Fibroblast of pulmonary artery (primary cell): ENCODE data around the gene EPHB1.

ENCODE experiments used
- DNase-seq: peaks from one replicate; pipeline ENCODE4 v3.0.0-alpha.2; 2010; ENCODE audit warnings: low read depth
- H3K4me3 ChIP-seq: replicated peaks from 2 replicates; pipeline ENCODE4 v1.5.1; 2011; ENCODE audit warnings: low read depth, mild to moderate bottlenecking, control low read depth, low read length, moderate library complexity
- CTCF ChIP-seq: IDR thresholded peaks from 2 replicates; pipeline ENCODE4 v1.5.1; 2011; ENCODE audit warnings: mild to moderate bottlenecking, control low read depth, low read length, inconsistent platforms; ENCODE audit errors: missing control alignments

Gene EPHB1

GRCh38 chr3:134807189-134807588, 12.1 kb downstream of the EPHB1 start:
- TF ChIP-seq CTCF, result no peak
- no peak overlapping the region for H3K4me3 ChIP-seq
- no peak for DNase-seq

- no peak overlapping the region for H3K4me3 ChIP-seq
- no peak for TF ChIP-seq CTCF
- DNase-seq, result no peak
Measured at GRCh38 chr3:134808835-134809234, 13.8 kb downstream of the EPHB1 start.

- no peak for TF ChIP-seq CTCF
- no peak overlapping the region for H3K4me3 ChIP-seq
- no peak for DNase-seq
Measured at GRCh38 chr3:134809427-134810051, 14.5 kb downstream of the EPHB1 start.

GRCh38 chr3:134810052-134810435, 15.0 kb downstream of the EPHB1 start:
- DNase-seq, result no peak
- no peak for TF ChIP-seq CTCF
- no peak overlapping the region for H3K4me3 ChIP-seq

- TF ChIP-seq CTCF, result no peak
- no peak overlapping the region for H3K4me3 ChIP-seq
- DNase-seq, result no peak
Measured at GRCh38 chr3:134810850-134811249, 15.8 kb downstream of the EPHB1 start.

- H3K4me3 ChIP-seq, result no peak overlapping the region
- no peak for TF ChIP-seq CTCF
- no peak for DNase-seq
Measured at GRCh38 chr3:134813618-134814017, 18.6 kb downstream of the EPHB1 start.

GRCh38 chr3:134815519-134815918, 20.5 kb downstream of the EPHB1 start:
- no peak overlapping the region for H3K4me3 ChIP-seq
- no peak for TF ChIP-seq CTCF
- DNase-seq, result no peak
